Small intestine (tissue), 7 donors: ENCODE data around the gene CEP70. TPM values are rescaled to one million over a fixed set of nuclear protein-coding genes. Genes with fewer than 3 reads are reported as not detected.
"Not testable (repeated sequence)": the region's sequence is repeated elsewhere in the genome, so short reads cannot be mapped to it uniquely, and the experiment has no call there.

Experiments used
- DNase-seq, 2 donors: peaks; one replicate each; pipeline versions ENCODE4 v3.0.0 to v3.0.0-alpha.2; 2013
- FAIRE-seq: peaks from 2 replicates; lab custom pipeline; 2012; peaks lifted over from hg19 to GRCh38; lab: Jason Lieb, UNC
- H3K27ac ChIP-seq, 3 donors: one replicate each; pipeline ENCODE4 v1.5.1; 2013; ENCODE audit warnings: low read length in 2 of 3, mild to moderate bottlenecking in 2 of 3, control low read depth in 1 of 3, inconsistent platforms in 1 of 3, low read depth in 1 of 3, moderate library complexity in 1 of 3
- H3K27me3 ChIP-seq, 3 donors: one replicate each; pipeline ENCODE4 v1.6.1; 2013; ENCODE audit warnings: low read length in 3 of 3, inconsistent platforms in 1 of 3; ENCODE audit not compliant: control insufficient read depth in 3 of 3, insufficient read depth in 3 of 3
- H3K36me3 ChIP-seq, 3 donors: one replicate each; pipeline ENCODE4 v1.6.1; 2013; ENCODE audit warnings: low read length in 3 of 3, inconsistent platforms in 1 of 3, low read depth in 1 of 3, mild to moderate bottlenecking in 1 of 3, moderate library complexity in 1 of 3; ENCODE audit not compliant: control insufficient read depth in 3 of 3, insufficient read depth in 2 of 3
- H3K4me1 ChIP-seq, 3 donors: one replicate each; pipeline ENCODE4 v1.6.1; 2013; ENCODE audit warnings: low read length in 2 of 3, inconsistent platforms in 1 of 3, low read depth in 1 of 3, mild to moderate bottlenecking in 1 of 3, moderate library complexity in 1 of 3; ENCODE audit not compliant: control insufficient read depth in 3 of 3, insufficient read depth in 2 of 3
- H3K4me3 ChIP-seq, 3 donors: one replicate each; pipeline ENCODE4 v1.5.1; 2013; ENCODE audit warnings: low read length in 3 of 3, control low read depth in 1 of 3, inconsistent platforms in 1 of 3, low read depth in 1 of 3, mild to moderate bottlenecking in 1 of 3, moderate library complexity in 1 of 3
- H3K9me3 ChIP-seq, 2 donors: one replicate each; pipeline ENCODE4 v1.6.1; 2013; ENCODE audit warnings: low read depth in 1 of 2, low read length in 1 of 2; ENCODE audit not compliant: control insufficient read depth in 2 of 2, insufficient read depth in 1 of 2
- WGBS, 3 donors: extraction: QIAGEN DNeasy Blood & Tissue Kit; methylation state at CpG; one replicate each; pipeline ENCODE4 v1.1.7; 2013; 5-methylcytosine and 5-hydroxymethylcytosine counted together
- polyA plus RNA-seq, 4 donors: library from polyadenylated mRNA; stranded (reverse) in 3 of 4; unstranded in 1 of 4; fragments of 200-250 nt in 3 of 4; fragments of 120-200 nt in 1 of 4; gene quantifications; one replicate each; pipeline versions ENCODE4 v1.2.1 to v1.2.3, GENCODE V29; 2013
- donor health status: healthy with polysubstance abuse.
- donor health status: control.
- donor health status: control.
- donor health status: Bipolar disorder and iron deficiency.
- donor health status: healthy.

CEP70 gene
- polyA plus RNA-seq, 4 donors: 15.2 to 23.5 (median 20.4) TPM

DNA sequence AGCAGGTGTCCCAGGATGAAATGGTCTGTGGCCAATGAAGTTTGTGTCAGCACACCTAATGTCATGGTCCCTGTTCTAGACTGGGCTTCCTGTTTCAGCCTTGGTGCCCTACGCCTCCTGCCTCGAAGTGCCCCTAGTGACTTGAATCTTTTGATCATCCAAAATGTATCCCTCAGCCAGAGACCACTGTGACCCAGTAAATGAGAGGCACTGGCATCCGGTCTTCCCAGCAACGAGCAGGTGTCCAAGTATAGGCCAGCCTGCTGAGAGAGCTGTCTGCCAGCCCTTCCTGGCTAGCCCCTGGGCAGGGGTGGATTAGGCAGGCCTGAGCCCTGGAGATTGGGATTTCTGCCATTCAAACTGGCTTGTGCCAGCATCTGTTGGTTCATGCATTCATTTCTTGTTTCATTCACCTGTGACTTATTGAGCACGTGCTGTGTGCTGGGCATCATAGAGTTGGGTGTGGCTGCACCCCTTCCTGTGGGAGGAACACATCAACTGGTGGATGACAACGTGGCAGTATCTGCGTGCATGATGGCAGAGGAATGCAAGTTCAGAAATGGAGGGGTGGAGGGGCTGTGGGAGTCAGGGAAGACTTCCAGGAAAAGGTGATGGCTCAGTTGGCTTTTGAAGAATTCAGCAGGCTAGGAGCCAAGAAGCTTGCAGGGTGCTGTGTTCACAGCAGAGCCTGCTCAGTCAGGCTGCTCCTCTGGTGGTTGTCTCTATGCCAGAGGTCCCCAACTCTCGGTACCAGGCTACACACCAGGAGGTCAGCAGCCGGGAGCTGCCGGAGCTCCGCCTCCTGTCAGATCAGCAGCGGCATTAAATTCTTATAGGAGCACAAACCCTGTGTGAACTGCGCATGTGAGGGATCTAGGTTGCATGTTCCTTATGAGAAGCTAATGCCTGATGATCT lies 138.0 kb downstream of the CEP70 start:
- Histone ChIP-seq H3K27me3 (no peaks in the 10 kb centered on the region), H3K27ac (no peak overlapping the region), H3K4me3 (no peak overlapping the region), H3K9me3 (peaks cover 0 to 6% of the 10 kb centered on the region in 2 donors), H3K36me3 (peaks cover 0 to 2% (median 0%) of the 10 kb centered on the region in 3 donors), H3K4me1 (peaks cover 0 to 9% (median 0%) of the 10 kb centered on the region in 3 donors)
- no peak for DNase-seq
- 80 to 84% (median 83%) methylated on average over 13 of the region's 13 CpGs for WGBS, 3 donors
- no peak for FAIRE-seq

DNA sequence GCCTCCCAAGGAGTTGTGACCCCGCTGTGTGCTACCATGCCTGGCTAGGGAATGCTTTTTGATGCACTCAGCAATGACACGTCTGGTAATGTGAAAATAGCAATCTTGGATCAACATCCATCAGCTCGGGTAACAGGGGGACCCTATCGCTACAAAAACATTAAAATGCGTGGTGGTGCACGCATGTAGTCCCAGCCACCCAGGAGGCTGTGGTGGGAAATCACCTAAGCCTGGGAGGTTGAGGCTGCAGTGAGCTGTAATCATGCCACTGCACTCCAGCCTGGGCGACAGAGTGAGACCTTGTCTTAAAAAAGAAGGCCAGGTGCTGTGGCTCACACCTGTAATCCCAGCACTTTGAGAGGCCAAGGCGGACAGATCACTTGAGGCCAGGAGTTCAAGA lies 140.1 kb downstream of the CEP70 start:
- not testable (repeated sequence) for H3K4me1 ChIP-seq, DNase-seq, H3K27ac ChIP-seq, H3K36me3 ChIP-seq, FAIRE-seq, H3K27me3 ChIP-seq, H3K9me3 ChIP-seq, H3K4me3 ChIP-seq
- 83 to 91% (median 87%) methylated on average over 8 of the region's 8 CpGs for WGBS, 3 donors

DNA sequence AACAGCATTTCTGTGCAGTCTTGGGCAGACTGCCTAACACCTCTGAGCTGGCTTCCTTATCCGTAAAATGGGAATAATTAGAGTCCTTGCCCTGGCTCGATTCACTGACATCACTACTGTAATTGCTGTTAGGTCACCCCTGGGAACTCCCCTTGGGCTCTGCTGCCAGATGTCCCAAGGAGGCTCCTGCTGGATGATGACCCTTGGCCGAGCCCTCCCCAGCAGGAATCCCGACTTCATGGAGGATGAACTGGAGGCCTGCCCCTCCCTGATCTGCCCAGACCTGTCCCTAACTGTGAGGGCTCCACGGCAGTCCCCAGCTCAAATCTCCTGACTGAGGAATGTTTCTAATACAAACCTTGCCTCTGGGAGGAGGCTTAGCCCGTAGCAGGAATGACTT lies 141.6 kb downstream of the CEP70 start:
- Histone ChIP-seq H3K9me3 (peaks cover 0 to 6% of the 10 kb centered on the region in 2 donors), H3K27me3 (no peaks in the 10 kb centered on the region), H3K4me3 (no peak overlapping the region), H3K36me3 (peaks cover 0 to under 1% (median 0%) of the 10 kb centered on the region in 3 donors), H3K27ac (no peak overlapping the region), H3K4me1 (no peaks in the 10 kb centered on the region)
- DNase-seq (no peak), FAIRE-seq (no peak)
- 23 to 54% (median 42%) methylated on average over 6 of the region's 6 CpGs for WGBS, 3 donors

DNA sequence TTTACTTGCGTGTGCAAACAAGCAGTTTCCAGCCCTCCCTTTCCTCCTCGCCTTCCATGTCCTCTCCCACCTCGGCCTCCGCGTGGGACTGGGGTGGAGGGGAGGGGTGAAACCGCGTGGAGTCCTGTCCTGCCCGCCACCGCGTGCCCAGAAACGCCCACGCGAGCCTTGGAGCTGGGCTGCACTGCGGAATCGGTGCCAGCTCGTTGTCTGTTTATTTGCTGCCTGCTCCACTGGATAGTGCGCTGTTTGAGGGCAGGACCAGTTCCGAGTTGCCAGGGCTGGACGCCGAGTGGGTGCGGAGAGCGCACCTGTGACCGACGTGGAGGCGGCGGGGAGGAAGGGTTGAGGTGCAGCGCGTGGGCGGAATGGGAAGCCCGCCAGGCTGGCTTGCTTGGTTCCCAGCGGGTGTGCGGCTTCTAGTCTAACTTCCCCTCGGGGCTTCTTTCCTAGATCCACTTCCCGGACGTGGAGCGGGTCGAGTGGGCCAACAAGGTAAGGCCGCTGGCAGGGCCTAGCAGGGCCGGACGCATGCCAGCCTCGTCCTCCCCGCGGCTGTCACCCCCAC lies 142.4 kb downstream of the CEP70 start:
- H3K9me3 ChIP-seq: no peaks in the 10 kb centered on the region
- H3K36me3 ChIP-seq: no peaks in the 10 kb centered on the region
- H3K4me1 ChIP-seq: no peaks in the 10 kb centered on the region
- DNase-seq: no peak
- no peak overlapping the region for H3K27ac ChIP-seq
- H3K27me3 ChIP-seq: no peaks in the 10 kb centered on the region
- H3K4me3 ChIP-seq: no peak overlapping the region
- 87 to 93% (median 91%) methylated on average over 41 to 43 of the region's 43 CpGs for WGBS, 3 donors
- FAIRE-seq: no peak

DNA sequence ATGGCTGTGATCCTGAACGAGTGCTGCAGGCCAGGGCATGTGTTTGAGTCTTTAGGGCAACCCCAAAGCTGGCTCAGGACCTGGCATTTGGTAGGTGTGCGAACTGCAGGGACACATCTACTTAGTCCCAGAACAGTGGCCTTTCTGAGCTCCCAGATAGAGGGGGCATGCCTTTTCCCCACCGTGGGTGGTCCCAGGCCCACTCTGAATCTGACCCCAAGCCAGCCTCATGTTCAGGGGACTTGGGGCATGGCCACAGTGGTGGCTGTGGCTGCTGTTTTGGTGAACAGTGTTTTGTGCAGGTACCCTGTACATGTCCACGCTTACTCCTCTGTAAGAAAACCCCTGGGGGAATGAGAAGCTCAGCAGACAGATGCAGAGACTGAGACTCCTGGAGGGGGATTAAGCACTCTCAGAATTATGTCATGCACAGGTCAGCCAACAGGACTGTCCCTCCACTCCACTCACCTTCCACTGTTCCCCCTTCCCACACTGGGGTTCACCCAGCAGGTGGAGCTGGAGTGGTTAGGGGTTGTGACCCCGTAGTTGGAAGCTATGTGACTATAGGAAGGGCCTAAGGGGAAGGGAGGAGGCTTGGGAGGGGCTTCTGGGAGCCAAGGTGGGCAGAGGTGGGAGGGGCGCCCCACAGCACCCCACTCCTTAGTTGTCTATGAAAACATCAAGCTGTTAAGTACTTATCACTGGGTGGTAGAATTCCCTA lies 143.2 kb downstream of the CEP70 start:
- DNase-seq: no peak

DNA sequence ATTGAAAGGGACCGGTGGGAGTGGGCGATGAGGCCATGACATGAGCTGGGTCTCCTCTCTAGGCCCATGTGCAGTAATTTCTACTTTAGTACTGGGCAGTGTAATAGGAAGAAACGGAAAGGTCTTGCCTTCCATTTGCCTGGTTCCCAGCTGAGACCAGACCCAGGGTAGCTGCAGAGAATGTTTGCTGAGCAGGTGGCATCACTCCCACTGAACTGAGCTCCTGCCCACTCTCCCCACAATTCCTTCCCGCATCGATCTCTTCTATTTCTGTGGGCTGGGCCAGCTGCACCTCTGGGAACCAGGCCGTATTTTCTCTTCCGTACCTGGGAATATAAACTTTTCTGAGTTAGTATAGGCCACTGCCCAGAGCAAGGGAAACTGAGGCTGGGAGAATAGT lies 143.9 kb downstream of the CEP70 start:
- WGBS, 3 donors: 85 to 94% (median 94%) methylated on average over 7 of the region's 7 CpGs
- no peak for DNase-seq
- H3K27me3 ChIP-seq: no peaks in the 10 kb centered on the region

More for the DNA sequence above, 143.2 kb downstream of the CEP70 start:
- H3K27me3 ChIP-seq: no peaks in the 10 kb centered on the region
- no peak overlapping the region for H3K4me3 ChIP-seq
- FAIRE-seq: no peak
- WGBS, 3 donors: 72 to 84% (median 76%) methylated on average over 6 of the region's 6 CpGs
- no peak overlapping the region for H3K27ac ChIP-seq
- H3K36me3 ChIP-seq: no peaks in the 10 kb centered on the region
- no peaks in the 10 kb centered on the region for H3K4me1 ChIP-seq
- H3K9me3 ChIP-seq: no peaks in the 10 kb centered on the region

DNA sequence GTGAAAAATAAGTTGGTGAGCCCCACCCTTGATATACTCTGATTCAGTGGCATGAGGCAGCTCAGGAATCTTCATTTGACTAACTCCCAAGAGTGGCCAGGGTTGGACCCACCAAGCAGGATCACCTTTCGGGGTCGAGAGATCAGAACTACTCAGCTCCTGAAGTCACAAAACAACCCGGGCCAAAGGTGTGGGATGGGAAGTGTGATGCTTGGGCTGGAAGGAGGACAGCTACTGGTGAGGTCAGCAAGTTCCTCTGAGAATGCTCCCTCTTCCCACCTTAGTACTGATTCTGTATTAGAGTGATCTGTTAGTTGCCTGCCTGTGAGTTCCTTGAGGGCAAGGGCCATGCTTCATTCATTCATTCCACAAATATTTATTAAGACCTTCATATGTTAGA lies 144.6 kb downstream of the CEP70 start:
- H3K27ac ChIP-seq: no peak overlapping the region
- H3K27me3 ChIP-seq: no peaks in the 10 kb centered on the region
- 80 to 88% (median 87%) methylated on average over 3 of the region's 3 CpGs for WGBS, 3 donors
- H3K4me1 ChIP-seq: no peaks in the 10 kb centered on the region
- no peak overlapping the region for H3K4me3 ChIP-seq
- DNase-seq: no peak
- no peak for FAIRE-seq
- no peaks in the 10 kb centered on the region for H3K9me3 ChIP-seq
- peaks cover 0 to 3% (median 0%) of the 10 kb centered on the region in 3 donors for H3K36me3 ChIP-seq

More for the DNA sequence above, 143.9 kb downstream of the CEP70 start:
- FAIRE-seq: no peak
- Histone ChIP-seq H3K4me3 (no peak overlapping the region), H3K9me3 (no peaks in the 10 kb centered on the region), H3K27ac (no peak overlapping the region), H3K36me3 (no peaks in the 10 kb centered on the region), H3K4me1 (no peaks in the 10 kb centered on the region)

DNA sequence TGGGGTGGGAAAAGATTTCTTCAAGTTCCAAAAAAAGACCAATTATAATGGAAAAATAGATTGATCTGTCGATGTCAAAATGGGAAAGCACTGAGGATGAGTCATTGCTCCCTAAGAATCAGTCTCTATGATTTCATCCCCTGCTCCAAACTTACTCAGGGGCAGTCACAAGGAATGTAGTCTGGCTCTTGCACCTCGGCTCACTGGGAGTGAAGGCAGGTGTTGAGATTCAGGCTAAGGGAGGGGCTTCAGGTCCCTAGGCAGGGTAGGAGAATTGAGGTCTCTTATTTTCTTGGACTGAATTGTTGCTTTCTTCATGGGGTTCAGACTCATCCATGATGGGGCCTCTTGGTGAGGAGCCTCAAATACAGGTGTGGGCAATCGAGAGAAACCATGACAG lies 145.4 kb downstream of the CEP70 start:
- Histone ChIP-seq H3K27me3 (no peaks in the 10 kb centered on the region), H3K4me1 (peaks cover 0 to 2% (median 0%) of the 10 kb centered on the region in 3 donors), H3K27ac (no peak overlapping the region), H3K36me3 (peaks cover 0 to 3% (median 0%) of the 10 kb centered on the region in 3 donors), H3K4me3 (no peak overlapping the region), H3K9me3 (no peaks in the 10 kb centered on the region)
- WGBS, 3 donors: 75 to 85% (median 77%) methylated on average over 3 of the region's 3 CpGs
- DNase-seq (no peak), FAIRE-seq (no peak)
